ENCODE measurements around the gene C4orf17.

The C4orf17 gene

DNA sequence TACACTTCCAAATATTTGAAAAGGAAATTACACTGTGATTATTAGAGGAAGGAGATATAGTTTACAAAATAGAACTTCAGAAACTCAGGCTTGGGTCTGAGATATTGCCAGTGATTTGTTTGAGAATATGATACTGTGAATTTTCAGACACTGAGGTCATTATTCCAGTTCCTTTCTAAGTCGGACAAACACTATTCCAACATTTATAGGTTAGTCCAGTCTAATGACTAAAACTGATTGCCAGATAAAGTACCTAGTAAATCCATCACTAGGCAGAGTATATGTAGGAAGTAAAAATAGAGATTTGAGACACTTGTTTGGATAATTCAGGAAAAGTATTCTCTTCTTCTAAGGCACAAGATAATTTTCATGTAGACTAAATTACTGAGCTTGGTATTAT lies 77.0 kb downstream of the C4orf17 start:
- TF ChIP-seq, protein P1, sequence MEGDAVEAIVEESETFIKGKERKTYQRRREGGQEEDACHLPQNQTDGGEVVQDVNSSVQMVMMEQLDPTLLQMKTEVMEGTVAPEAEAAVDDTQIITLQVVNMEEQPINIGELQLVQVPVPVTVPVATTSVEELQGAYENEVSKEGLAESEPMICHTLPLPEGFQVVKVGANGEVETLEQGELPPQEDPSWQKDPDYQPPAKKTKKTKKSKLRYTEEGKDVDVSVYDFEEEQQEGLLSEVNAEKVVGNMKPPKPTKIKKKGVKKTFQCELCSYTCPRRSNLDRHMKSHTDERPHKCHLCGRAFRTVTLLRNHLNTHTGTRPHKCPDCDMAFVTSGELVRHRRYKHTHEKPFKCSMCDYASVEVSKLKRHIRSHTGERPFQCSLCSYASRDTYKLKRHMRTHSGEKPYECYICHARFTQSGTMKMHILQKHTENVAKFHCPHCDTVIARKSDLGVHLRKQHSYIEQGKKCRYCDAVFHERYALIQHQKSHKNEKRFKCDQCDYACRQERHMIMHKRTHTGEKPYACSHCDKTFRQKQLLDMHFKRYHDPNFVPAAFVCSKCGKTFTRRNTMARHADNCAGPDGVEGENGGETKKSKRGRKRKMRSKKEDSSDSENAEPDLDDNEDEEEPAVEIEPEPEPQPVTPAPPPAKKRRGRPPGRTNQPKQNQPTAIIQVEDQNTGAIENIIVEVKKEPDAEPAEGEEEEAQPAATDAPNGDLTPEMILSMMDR (IDR thresholded peaks at IDR 0.05; ENCODE audit: borderline replicate concordance, control extremely low read depth, extremely low read depth, insufficient read depth, missing control alignments) = no peak
- DNase-seq (ENCODE audit: low spot score) = no peak
- in situ Hi-C loops (cut with MboI; ENCODE audit: low sequenced_read_pairs, unreplicated experiment) = no loop called here

DNA sequence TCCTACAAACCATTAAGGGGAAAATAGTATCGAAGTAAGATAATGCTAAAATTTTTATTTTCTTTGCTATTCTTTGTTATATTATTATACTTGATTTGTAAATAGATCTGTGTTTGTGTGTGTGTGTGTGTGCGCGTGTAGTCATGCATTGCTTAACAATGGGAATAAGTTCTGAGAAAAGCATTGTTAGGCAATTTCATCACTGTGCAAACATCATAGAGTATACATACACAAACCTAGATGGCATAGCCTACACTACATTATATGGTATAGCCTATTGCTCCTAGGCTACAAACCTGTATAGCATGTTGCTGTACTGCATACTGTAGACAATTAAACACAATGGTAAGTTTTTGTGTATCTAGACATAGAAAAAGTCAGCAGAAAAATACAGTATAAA lies 80.9 kb downstream of the C4orf17 start:
- in situ Hi-C loops (cut with MboI; ENCODE audit: low sequenced_read_pairs, unreplicated experiment) = no loop called here
- no peak for DNase-seq (ENCODE audit: low spot score)
- TF ChIP-seq, protein P1 (IDR thresholded peaks at IDR 0.05; ENCODE audit: borderline replicate concordance, control extremely low read depth, extremely low read depth, insufficient read depth, missing control alignments) = no peak

Measured in GM13976 (cell line).